Endothelial cell of umbilical vein (primary cell): ENCODE measurements around the gene RNLS. TPM values are rescaled to one million over a fixed set of nuclear protein-coding genes. Genes with fewer than 3 reads are reported as not detected.
A peak's percentile ranks its signal among the peaks of the same experiment; 100 is the strongest.

Experiments
- BruUV-seq: library from RNA; stranded (reverse); fragments of 400-500 nt; replicated peaks from 2 replicates; lab custom pipeline; 2021; lab: Mats Ljungman, UMichigan
- CTCF ChIA-PET: fragments of 300-600, 350-600 bp; sonication (Branson Sonifier 250); formaldehyde crosslinking; loops from one replicate; lab custom pipeline; 2021; ENCODE audit warnings: antibody characterized with exemption, inconsistent platforms; lab: Charles Lee
- POLR2A ChIA-PET: fragments of 300-600, 350-600 bp; sonication (Branson Sonifier 250); formaldehyde crosslinking; loops from one replicate; lab custom pipeline; 2021; ENCODE audit warnings: antibody characterized with exemption, inconsistent platforms; lab: Charles Lee
- DNase-seq: peaks from one replicate; pipeline ENCODE4 v3.0.0-alpha.2; 2011; ENCODE audit warnings: low read depth, low spot score
- FAIRE-seq: peaks from 2 replicates; lab custom pipeline; 2011; peaks lifted over from hg19 to GRCh38; lab: Jason Lieb, UNC
- H2AFZ ChIP-seq: 2 replicates; pipeline ENCODE4 v1.6.0; 2012; ENCODE audit warnings: low read depth, low read length, control low read depth, inconsistent platforms
- H3K27ac ChIP-seq: 2 replicates; pipeline ENCODE4 v1.5.1; 2011; ENCODE audit warnings: low read depth, mild to moderate bottlenecking, control low read depth, low read length, moderate library complexity; ENCODE audit not compliant: insufficient read depth
- H3K27me3 ChIP-seq, 2 experiments: 2 replicates each; pipeline versions ENCODE4 v1.6.0 to v1.6.1; 2011; ENCODE audit warnings: low read length in 2 of 2, mixed read lengths in 1 of 2; ENCODE audit not compliant: control insufficient read depth in 2 of 2, insufficient read depth in 2 of 2
- H3K36me3 ChIP-seq, 2 experiments: 2 replicates in 1 of 2; 3 replicates in 1 of 2; pipeline ENCODE4 v1.5.1; 2011; ENCODE audit warnings: low read length in 2 of 2, mild to moderate bottlenecking in 1 of 2, moderate library complexity in 1 of 2; ENCODE audit not compliant: control insufficient read depth in 2 of 2, insufficient read depth in 2 of 2; ENCODE audit errors: extremely low read depth in 1 of 2
- H3K4me1 ChIP-seq: 3 replicates; pipeline ENCODE4 v1.5.1; 2011; ENCODE audit warnings: mild to moderate bottlenecking, low read length; ENCODE audit not compliant: control insufficient read depth, insufficient read depth; ENCODE audit errors: extremely low read depth
- H3K4me2 ChIP-seq: 2 replicates; pipeline ENCODE4 v1.6.1; 2011; ENCODE audit warnings: low read length, control low read depth, mixed read lengths; ENCODE audit not compliant: insufficient read depth
- H3K4me3 ChIP-seq, 3 experiments: fragments of 200-600 bp in 1 of 3; sonication (generic), shearing (Covaris generic) in 1 of 3; replicated peaks in 1 of 3; 2 replicates each; pipeline ENCODE4 v1.5.1; 2011 to 2016; ENCODE audit warnings: control low read depth in 3 of 3, low read length in 3 of 3, mild to moderate bottlenecking in 2 of 3, inconsistent platforms in 1 of 3, low read depth in 1 of 3, moderate library complexity in 1 of 3; ENCODE audit not compliant: insufficient read depth in 1 of 3
- H3K79me2 ChIP-seq: 2 replicates; pipeline ENCODE4 v1.6.0; 2012; ENCODE audit warnings: low read length, inconsistent platforms; ENCODE audit not compliant: control insufficient read depth, insufficient read depth
- H3K9ac ChIP-seq: replicated peaks from 2 replicates; pipeline ENCODE3; 2011; ENCODE audit warnings: low read length, control low read depth; ENCODE audit not compliant: insufficient read depth; ENCODE audit errors: extremely low read depth
- H3K9me1 ChIP-seq: replicated peaks from 3 replicates; pipeline ENCODE4 v1.6.0; 2011; ENCODE audit warnings: mild to moderate bottlenecking, low read length; ENCODE audit not compliant: control insufficient read depth, insufficient read depth; ENCODE audit errors: extremely low read depth
- H3K9me3 ChIP-seq: replicated peaks from 2 replicates; pipeline ENCODE4 v1.5.1; 2012; ENCODE audit warnings: low read length, inconsistent platforms; ENCODE audit not compliant: control insufficient read depth, insufficient read depth
- H4K20me1 ChIP-seq: replicated peaks from 2 replicates; pipeline ENCODE3; 2011; ENCODE audit warnings: mild to moderate bottlenecking, low read length; ENCODE audit not compliant: control insufficient read depth, insufficient read depth; ENCODE audit errors: extremely low read depth
- EZH2 ChIP-seq: IDR thresholded peaks from 2 replicates; pipeline ENCODE4 v1.6.1; 2012; ENCODE audit warnings: borderline replicate concordance, low read depth, mild to moderate bottlenecking, moderate library complexity, low read length, inconsistent platforms; ENCODE audit not compliant: severe bottlenecking
- JUN ChIP-seq: IDR thresholded peaks from 2 replicates; pipeline ENCODE4 v1.6.1; 2011; ENCODE audit warnings: borderline replicate concordance, low read depth; ENCODE audit not compliant: insufficient read length, insufficient read depth
- POLR2A ChIP-seq: IDR thresholded peaks from 2 replicates; pipeline ENCODE4 v1.6.1; 2012; ENCODE audit warnings: low read depth, mild to moderate bottlenecking, control low read depth, low read length
- POLR2AphosphoS5 ChIP-seq: IDR thresholded peaks from 2 replicates; pipeline ENCODE4 v1.6.1; 2012; ENCODE audit warnings: low read depth, mild to moderate bottlenecking, control low read depth, low read length, moderate library complexity; ENCODE audit not compliant: insufficient read depth
- dilution Hi-C: fragments of 300-500 bp; cut with MboI; formaldehyde crosslinking; loops from one replicate; pipeline ENCODE4 v1.15.0; 2019; ENCODE audit warnings: low sequenced_read_pairs; ENCODE audit not compliant: extremely low pct_ligation_motif_present
- intact Hi-C: fragments of 100-400 bp; cut with micrococcal nuclease; formaldehyde crosslinking; loops from one replicate; pipeline ENCODE4 v1.10.0; 2022
- polyA plus RNA-seq, 4 experiments: library from polyadenylated mRNA; depleted of rRNA in 3 of 4; stranded (reverse) in 3 of 4; unstranded in 1 of 4; fragments of >200 nt; gene quantifications; 2 replicates each; pipeline versions ENCODE4 v1.2.1 to v1.2.3, GENCODE V29; 2011 to 2012; ENCODE audit warnings: missing spikeins in 1 of 4
- total RNA-seq: library from RNA; stranded (reverse); gene quantifications from 2 replicates; pipeline ENCODE4 v1.2.3, GENCODE V29; 2021
- TF ChIP-seq, protein P1 (sequence below), 2 donors: IDR thresholded peaks; 1 replicate in 1 of 2; 2 replicates in 1 of 2; pipeline ENCODE4 v1.5.1; 2011; ENCODE audit warnings: low read length in 2 of 2, mild to moderate bottlenecking in 2 of 2, moderate library complexity in 2 of 2, control low read depth in 1 of 2, inconsistent platforms in 1 of 2, low read depth in 1 of 2; ENCODE audit not compliant: insufficient read depth in 1 of 2; ENCODE audit errors: extremely low read depth in 1 of 2
- TF ChIP-seq, protein P2 (sequence below): IDR thresholded peaks from 2 replicates; pipeline ENCODE4 v1.6.1; 2011; ENCODE audit not compliant: insufficient read depth, insufficient read length

Gene RNLS
- total and polyA plus RNA-seq, 2 donors (not counting 3 experiments of a cell fraction or from before 2014, with no cell fraction given), result 2.5 to 4.6 TPM

DNA sequence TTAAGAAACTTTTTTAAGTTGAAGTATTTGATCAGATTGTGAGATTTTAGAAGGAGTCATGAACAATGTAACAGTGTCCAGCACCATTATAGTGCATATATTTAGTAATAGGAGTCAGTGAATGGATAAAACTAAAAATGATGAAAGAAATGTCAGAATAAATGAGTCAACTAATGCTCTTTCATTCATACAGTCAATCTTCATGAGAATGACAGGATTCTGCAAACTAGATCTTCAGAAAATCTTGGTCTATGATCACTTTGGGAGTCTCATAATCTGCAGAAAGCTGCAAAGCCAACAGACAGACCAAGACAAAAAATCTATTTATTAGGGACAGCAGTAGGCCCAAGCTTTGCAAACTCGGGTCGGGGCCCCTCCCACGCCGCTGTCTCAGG lies 710 bp downstream of the RNLS start:
- Histone ChIP-seq H3K27ac (no peak overlapping the region), H3K27me3 (no peaks in the 10 kb centered on the region), H3K4me1 (peaks cover 4% of the 10 kb centered on the region), H3K79me2 (no peaks in the 10 kb centered on the region), H3K9me3 (no peaks in the 10 kb centered on the region), H4K20me1 (no peaks in the 10 kb centered on the region), H3K9ac (no peak overlapping the region), H2AFZ (peak overlapping the region; percentile 95), H3K36me3 (no peaks in the 10 kb centered on the region), H3K4me2 (peak overlapping the region; percentile 44), H3K9me1 (no peaks in the 10 kb centered on the region), H3K4me3 (peak overlapping the region in 2 of 3 experiments; percentile 42 to 62)
- DNase-seq (no peak), FAIRE-seq (peak; percentile 8)
- no TSS peak for BruUV-seq
- no peak for TF ChIP-seq POLR2AphosphoS5
- TF ChIP-seq, protein P1, sequence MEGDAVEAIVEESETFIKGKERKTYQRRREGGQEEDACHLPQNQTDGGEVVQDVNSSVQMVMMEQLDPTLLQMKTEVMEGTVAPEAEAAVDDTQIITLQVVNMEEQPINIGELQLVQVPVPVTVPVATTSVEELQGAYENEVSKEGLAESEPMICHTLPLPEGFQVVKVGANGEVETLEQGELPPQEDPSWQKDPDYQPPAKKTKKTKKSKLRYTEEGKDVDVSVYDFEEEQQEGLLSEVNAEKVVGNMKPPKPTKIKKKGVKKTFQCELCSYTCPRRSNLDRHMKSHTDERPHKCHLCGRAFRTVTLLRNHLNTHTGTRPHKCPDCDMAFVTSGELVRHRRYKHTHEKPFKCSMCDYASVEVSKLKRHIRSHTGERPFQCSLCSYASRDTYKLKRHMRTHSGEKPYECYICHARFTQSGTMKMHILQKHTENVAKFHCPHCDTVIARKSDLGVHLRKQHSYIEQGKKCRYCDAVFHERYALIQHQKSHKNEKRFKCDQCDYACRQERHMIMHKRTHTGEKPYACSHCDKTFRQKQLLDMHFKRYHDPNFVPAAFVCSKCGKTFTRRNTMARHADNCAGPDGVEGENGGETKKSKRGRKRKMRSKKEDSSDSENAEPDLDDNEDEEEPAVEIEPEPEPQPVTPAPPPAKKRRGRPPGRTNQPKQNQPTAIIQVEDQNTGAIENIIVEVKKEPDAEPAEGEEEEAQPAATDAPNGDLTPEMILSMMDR (IDR thresholded peaks at IDR 0.05; ENCODE audit: extremely low read depth in 1 of 2, insufficient read depth in 1 of 2, low read depth in 1 of 2, low read length in 2 of 2), result no peak
- TF ChIP-seq POLR2A, result no peak
- TF ChIP-seq EZH2, result no peak
- TF ChIP-seq JUN, result no peak
- TF ChIP-seq, protein P2, sequence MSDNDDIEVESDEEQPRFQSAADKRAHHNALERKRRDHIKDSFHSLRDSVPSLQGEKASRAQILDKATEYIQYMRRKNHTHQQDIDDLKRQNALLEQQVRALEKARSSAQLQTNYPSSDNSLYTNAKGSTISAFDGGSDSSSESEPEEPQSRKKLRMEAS, result no peak
- intact Hi-C loops (loop anchor here (5.0 kb wide), 3 partner anchors 70 to 350 kb away; no protein-coding TSS in a partner anchor), dilution Hi-C loops (no loop called here)
- CTCF ChIA-PET, result interaction anchor here (0.8 to 2.4 kb wide), 47 partner anchors 10 to 629 kb away, joined by 3 to 43 read pairs (median 4); no protein-coding TSS in a partner anchor
- POLR2A ChIA-PET, result no interaction called here
